ENCODE results near the gene PTX4.

- no peak for TF ChIP-seq RAD21 (IDR thresholded peaks at IDR 0.05)
- no peak for TF ChIP-seq CTCF (IDR thresholded peaks at IDR 0.05; ENCODE audit: low read depth, low read length, missing input control)
- no peak for TF ChIP-seq ATF3 (IDR thresholded peaks at IDR 0.05)
- TF ChIP-seq TAF1 (conservative IDR thresholded peaks at IDR 0.05) = no peak
Observed at GRCh38 chr16:1442697-1443096, 46.0 kb downstream of the PTX4 start.

Measured in liver (tissue), 3 donors.